HG03060 (cell line): ENCODE data around the gene NISCH.

ENCODE experiments used
- ATAC-seq: cut with Tn5 transposase; IDR thresholded peaks from one replicate; pipeline ENCODE4 v1.9.1; 2021; ENCODE audit warnings: low read depth, moderate number of reproducible peaks; ENCODE audit not compliant: unreplicated experiment

The NISCH gene

DNA sequence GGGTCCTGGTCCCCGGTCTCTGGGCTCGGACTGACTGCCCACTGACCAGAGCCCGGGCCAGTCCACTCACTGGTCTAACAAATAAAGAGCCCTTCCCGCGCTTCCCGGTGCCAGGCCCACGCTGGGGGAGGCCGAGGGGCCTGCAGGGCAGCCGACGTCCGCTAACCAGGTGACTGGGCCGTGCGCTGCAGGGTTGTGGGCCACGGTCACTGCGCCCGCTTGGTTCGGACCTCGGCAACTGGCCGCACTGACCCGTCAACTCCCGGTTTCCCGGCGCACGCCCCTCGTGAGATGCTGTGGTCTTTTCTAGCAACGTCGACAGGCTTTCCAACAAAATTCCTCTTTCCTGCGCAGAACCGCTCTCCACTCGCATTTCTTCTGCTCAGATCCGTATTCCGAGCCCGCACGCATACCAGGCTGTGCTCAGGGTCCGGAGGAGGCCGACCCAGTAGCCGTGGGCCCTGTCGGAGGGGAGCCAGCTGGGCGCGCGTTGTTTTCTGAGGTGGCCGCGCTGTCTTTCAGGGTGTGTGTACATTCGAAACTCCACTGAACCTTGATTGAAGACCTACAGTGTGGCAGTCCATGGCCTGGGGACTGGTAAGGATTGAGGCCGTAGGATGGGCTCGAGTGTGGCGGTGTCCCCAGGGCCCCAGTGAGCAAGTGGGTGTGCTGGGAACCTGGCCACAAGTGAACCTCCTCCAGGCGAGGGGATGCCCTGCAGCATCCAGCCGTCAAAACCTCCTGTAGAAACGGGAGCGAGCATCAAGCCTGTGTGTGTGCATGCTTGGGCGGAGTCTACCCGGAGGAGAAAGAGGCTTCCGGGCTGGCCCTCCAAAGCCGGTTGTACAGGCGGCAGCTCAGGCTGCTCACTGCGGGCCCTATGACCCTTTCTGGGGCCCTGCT, 79.1 kb downstream of the NISCH start:
- no peak for ATAC-seq

DNA sequence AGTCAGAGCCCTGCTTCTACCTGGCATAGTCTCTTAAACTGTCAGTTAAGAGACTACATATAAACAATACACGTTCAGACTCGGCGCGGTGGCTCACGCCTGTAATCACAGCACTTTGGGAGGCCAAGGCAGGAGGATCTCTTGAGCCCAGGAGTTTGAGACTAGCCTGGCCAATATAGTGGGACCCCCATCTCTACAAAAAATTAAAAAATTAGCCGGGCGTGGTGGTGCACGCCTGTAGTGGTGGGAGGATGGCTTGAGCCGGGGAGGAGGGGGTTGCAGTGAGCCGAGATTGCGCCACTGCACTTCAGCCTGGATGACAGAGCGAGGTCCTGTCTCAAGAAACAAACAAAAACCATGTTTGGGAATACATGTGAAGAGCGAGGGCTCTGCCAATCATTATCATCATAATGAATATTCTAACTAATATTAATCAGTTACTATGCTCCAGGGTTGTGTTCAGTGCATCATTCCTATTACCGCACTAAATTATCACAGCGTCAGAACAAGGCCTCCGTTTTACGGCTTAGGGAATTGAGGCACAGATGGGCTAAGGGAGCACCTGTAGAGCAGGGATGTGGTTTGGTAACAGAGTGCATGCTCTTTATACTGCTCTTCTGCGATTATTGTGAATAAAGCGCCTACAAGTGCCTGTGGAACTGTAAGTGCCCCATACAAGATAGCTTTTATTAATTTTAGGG, 80.2 kb downstream of the NISCH start:
- ATAC-seq, result no peak

DNA sequence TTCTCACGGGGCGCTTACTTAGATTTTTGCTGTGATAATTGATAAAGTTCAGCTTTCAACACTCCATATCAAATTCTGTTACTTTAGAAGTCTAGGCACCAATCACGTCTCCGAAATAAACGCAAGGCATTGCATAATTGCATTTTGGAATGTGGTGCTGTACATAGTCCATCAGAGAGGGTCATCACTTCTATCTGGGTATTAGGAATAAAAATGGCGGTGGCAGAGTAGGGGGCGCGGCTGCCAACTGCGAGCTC, 80.6 kb downstream of the NISCH start:
- no peak for ATAC-seq

DNA sequence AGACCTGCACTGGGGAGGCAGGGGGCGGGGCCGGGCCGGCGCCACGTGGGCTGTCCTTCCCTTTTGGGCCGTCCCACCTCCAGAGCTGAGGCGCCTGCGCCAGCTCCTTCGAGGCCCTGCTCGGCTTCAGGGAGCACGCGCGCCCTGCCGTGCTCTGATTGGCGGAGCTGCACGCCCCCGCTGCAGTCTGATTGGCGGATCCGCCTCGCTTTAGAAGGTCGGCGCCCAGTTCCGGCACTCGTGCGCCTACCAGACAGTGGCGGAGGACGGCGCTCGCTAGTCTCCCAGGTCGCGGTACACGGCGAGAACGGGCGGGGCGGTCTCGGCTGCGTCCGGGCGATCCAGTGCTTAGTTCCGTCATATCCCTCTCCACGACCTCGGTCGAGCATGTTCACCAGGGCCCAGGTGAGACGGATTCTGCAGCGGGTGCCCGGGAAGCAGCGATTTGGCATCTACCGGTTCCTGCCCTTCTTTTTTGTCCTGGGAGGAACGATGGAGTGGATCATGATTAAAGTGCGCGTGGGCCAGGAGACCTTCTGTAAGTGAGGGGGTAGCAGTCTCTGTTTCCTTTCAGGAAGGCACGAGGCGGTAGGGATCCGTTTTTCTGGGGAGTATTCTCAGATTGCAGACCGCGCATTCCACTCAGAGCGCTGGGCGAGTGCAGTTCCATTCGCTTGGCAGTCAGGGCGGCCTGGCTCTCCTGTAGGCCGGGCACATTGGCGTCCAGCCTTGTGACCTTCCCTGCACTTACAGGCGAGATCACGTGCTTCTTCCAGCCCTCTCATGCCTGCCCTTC, 81.2 kb downstream of the NISCH start, which contains the start of gene UQCC5:
UQCC5 (plus strand) TSS at position 237 of the 796 bp plus-strand sequence; CDS start at position 388, 151 bp downstream.
- peak; percentile 86 for ATAC-seq

DNA sequence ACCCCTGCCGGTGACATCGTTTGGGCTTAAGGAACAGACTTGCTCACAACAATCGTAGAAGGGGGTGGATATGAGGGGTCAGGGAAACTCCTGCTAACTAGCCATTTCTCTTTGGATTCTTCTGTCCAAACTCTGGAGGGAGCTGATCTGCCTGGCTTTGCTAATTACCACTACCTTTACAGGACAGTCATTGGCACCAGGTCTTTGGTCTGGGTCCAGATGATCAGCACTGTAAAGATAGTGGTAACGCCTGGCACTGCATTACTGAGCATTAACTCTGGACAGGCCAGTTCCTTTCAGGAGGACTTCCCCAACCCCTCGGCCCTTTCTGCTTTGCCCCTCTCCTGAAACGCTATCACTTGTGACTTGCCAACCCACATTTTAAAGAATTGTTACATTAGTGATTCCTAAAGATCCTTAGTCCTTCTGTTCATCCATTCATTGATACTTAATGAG, 81.8 kb downstream of the NISCH start:
- no peak for ATAC-seq

DNA sequence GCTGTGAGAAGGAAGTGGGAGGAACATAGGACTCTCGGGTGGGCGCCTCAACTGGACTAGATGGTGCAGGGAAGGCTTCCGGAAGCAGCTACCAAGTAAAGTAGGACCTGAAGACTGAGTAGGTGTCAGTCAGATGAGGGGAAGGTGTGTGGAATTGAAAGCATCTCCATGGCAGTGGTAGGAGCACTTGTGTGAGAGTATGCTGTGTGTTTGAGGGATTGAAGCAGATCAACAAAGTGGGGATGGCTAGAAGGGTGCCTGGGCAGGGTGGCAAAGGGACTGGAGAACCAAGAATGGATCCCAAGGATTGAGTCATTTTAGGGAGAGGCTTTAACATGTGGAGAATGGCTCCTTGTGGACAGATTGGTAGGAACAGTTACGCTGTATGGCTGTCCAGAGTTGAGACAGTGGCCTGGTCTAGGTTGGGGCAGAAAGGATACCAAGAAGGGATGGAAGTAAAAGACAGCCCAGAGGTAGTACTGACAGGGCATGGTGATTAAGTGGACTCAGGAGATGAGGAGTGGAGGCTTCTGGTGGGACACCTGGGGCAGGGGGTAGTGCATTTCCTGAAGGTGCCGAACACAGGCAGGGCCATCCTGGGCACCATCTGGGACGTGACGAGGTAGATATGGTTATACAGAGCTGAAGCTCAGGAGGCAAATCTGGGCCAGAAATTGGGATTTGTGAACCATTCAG, 82.5 kb downstream of the NISCH start:
- no peak for ATAC-seq

DNA sequence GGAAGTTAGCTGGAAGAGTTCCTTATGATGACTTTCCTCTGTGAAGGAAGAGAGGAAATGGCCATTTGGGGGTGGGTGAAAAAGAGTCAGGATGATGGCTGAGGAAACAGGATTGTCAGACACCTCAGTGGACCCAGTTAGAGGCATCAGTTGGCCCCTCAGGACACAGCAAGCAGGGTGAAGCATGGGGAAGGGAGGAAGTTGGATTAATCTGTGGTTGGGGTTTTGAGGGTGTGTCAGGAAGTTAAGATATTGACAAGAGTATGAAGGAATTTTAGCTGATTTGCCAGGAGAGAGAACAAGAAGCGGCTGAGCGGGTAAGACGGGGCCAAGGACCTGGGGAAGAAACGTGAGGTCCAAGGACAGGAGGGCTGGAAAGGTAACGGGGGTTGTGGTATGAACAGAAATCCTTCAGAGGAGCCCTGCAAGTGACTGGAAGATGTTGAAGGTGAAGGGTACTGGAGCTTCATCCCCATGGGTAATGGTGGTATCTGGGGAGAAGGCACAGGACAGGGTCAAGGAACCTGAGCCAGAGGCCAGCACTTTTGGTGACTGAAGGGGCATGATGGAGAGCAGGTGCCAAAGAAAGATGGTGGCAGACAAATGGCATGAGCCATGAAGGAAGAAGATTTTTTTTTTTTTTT, 83.7 kb downstream of the NISCH start:
- no peak for ATAC-seq

DNA sequence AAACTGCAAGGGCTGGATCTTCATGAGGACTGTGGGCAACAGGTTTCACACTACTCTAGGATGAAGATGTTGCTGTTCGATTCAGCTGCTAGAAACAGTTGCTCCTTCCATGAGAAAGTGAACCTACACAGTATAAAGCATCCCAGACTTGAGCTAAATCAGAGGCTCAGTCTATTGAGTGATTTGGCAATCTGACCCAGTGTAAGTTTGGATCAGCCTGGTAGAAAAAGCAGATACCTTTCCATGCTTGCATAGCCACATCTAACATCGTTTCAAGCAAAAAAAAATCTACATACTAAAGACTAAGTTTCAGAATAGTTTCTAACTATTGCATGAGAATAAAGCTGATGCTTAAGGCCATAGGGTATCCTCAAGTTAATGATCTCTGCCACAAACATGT, 85.6 kb downstream of the NISCH start:
- no peak for ATAC-seq
